Activated T-helper 9 cell treated with anti-CD3 and anti-CD28 coated beads, Interleukin-2, amount 50 U/mL, for 16 hours (primary cell): Measurements from ENCODE around the gene STK11.

Experiments
- DNase-seq: peaks from one replicate; pipeline ENCODE4 v3.0.0-alpha.2; 2020; ENCODE audit warnings: low read depth

The STK11 gene

GRCh38 chr19:1205114-1206099 is at the start of gene STK11:
STK11 (plus strand) TSS chr19:1205778; CDS start chr19:1206914, 1,136 bp downstream.
- peak; percentile 100 for DNase-seq

GRCh38 chr19:1156305-1156801 is 49.2 kb upstream of the STK11 start:
- no peak for DNase-seq

- no peak for DNase-seq
Observed at GRCh38 chr19:1156830-1157615, 48.6 kb upstream of the STK11 start.

GRCh38 chr19:1157931-1158884 is 47.4 kb upstream of the STK11 start:
- DNase-seq, result no peak

- DNase-seq, result no peak
Observed at GRCh38 chr19:1158885-1159448, 46.6 kb upstream of the STK11 start.

GRCh38 chr19:1159864-1160595 is 45.5 kb upstream of the STK11 start:
- DNase-seq, result no peak

GRCh38 chr19:1161716-1162115 is 43.9 kb upstream of the STK11 start:
- no peak for DNase-seq

- no peak for DNase-seq
Observed at GRCh38 chr19:1162404-1163282, 42.9 kb upstream of the STK11 start.

GRCh38 chr19:1163283-1163933 is 42.2 kb upstream of the STK11 start:
- DNase-seq, result no peak

GRCh38 chr19:1163934-1164683 is 41.5 kb upstream of the STK11 start:
- no peak for DNase-seq

- DNase-seq, result no peak
Observed at GRCh38 chr19:1164684-1165531, 40.7 kb upstream of the STK11 start.

- DNase-seq, result no peak
Observed at GRCh38 chr19:1166872-1167573, 38.6 kb upstream of the STK11 start.

GRCh38 chr19:1167687-1168571 is 37.6 kb upstream of the STK11 start:
- no peak for DNase-seq

- no peak for DNase-seq
Observed at GRCh38 chr19:1168572-1169410, 36.8 kb upstream of the STK11 start.

- DNase-seq, result no peak
Observed at GRCh38 chr19:1169411-1169791, 36.2 kb upstream of the STK11 start.
